ENCODE measurements around the gene NMUR1. TPM values are rescaled to one million over a fixed set of nuclear protein-coding genes. Genes with fewer than 3 reads are reported as not detected.
A peak's percentile ranks its signal among the peaks of the same experiment; 100 is the strongest.
"Not testable (repeated sequence)": the region's sequence is repeated elsewhere in the genome, so short reads cannot be mapped to it uniquely, and the experiment has no call there.

Gene NMUR1
- not detected for polyA plus RNA-seq (2013, experiment 1 of 4)
- polyA plus RNA-seq (2013, experiment 2 of 4) = 0.20 TPM
- polyA plus RNA-seq (2013, experiment 3 of 4) = 0.16 TPM
- polyA plus RNA-seq (2013, experiment 4 of 4) = 0.16 TPM

- peak within 1 kb of the TSS; percentile 28 for H3K4me3 ChIP-seq (ENCODE audit: insufficient read depth, low read depth, low read length)
- no peaks in the 10 kb centered on the region for H3K36me3 ChIP-seq (ENCODE audit: control insufficient read depth, insufficient read depth, low read length)
- no peaks in the 10 kb centered on the region for H3K4me1 ChIP-seq (ENCODE audit: control insufficient read depth, insufficient read depth, low read length)
- 22 to 23% methylated on average over 85 of the region's 85 CpGs for WGBS, 2 experiments
- no peaks in the 10 kb centered on the region for H3K9me3 ChIP-seq (ENCODE audit: control insufficient read depth, low read length)
- peaks cover 23% of the 10 kb centered on the region for H3K27me3 ChIP-seq (ENCODE audit: control insufficient read depth, insufficient read depth, low read length, poor library complexity, severe bottlenecking)
- no peak within 1 kb of the TSS for H3K27ac ChIP-seq (ENCODE audit: insufficient read depth, low read depth, low read length, poor library complexity, severe bottlenecking)
Observed at GRCh38 chr2:231530099-231531011, at the start of gene NMUR1. Gene NMUR1, minus strand, starts transcription at chr2:231530445. Its CDS starts 84 bp downstream, at chr2:231530361.

GRCh38 chr2:231579560-231579959, 49.3 kb upstream of the NMUR1 start:
- Histone ChIP-seq H3K4me3 (ENCODE audit: insufficient read depth, low read depth, low read length) (no peak overlapping the region), H3K27ac (ENCODE audit: insufficient read depth, low read depth, low read length, poor library complexity, severe bottlenecking) (no peak overlapping the region), H3K27me3 (ENCODE audit: control insufficient read depth, insufficient read depth, low read length, poor library complexity, severe bottlenecking) (no peaks in the 10 kb centered on the region), H3K36me3 (ENCODE audit: control insufficient read depth, insufficient read depth, low read length) (no peaks in the 10 kb centered on the region), H3K4me1 (ENCODE audit: control insufficient read depth, insufficient read depth, low read length) (peaks cover 20% of the 10 kb centered on the region), H3K9me3 (ENCODE audit: control insufficient read depth, low read length) (no peaks in the 10 kb centered on the region)
- WGBS, 2 experiments = 85 to 91% methylated on average over 3 of the region's 3 CpGs

GRCh38 chr2:231578655-231579054, 48.4 kb upstream of the NMUR1 start:
- 93% methylated on average over 2 of the region's 2 CpGs for WGBS, 2 experiments
- not testable (repeated sequence) for H3K9me3 ChIP-seq (ENCODE audit: control insufficient read depth, low read length); H3K4me3 ChIP-seq (ENCODE audit: insufficient read depth, low read depth, low read length); H3K27me3 ChIP-seq (ENCODE audit: control insufficient read depth, insufficient read depth, low read length, poor library complexity, severe bottlenecking); H3K27ac ChIP-seq (ENCODE audit: insufficient read depth, low read depth, low read length, poor library complexity, severe bottlenecking); H3K36me3 ChIP-seq (ENCODE audit: control insufficient read depth, insufficient read depth, low read length)
- peaks cover 21% of the 10 kb centered on the region for H3K4me1 ChIP-seq (ENCODE audit: control insufficient read depth, insufficient read depth, low read length)

- H3K27ac ChIP-seq (ENCODE audit: insufficient read depth, low read depth, low read length, poor library complexity, severe bottlenecking) = peak overlapping the region; percentile 44
Observed at GRCh38 chr2:231576465-231576864, 46.2 kb upstream of the NMUR1 start.

GRCh38 chr2:231575612-231576256, 45.5 kb upstream of the NMUR1 start:
- no peak overlapping the region for H3K4me3 ChIP-seq (ENCODE audit: insufficient read depth, low read depth, low read length)
- H3K4me1 ChIP-seq (ENCODE audit: control insufficient read depth, insufficient read depth, low read length) = peaks cover 35% of the 10 kb centered on the region
- WGBS, 2 experiments = 93 to 95% methylated on average over 10 of the region's 10 CpGs
- no peaks in the 10 kb centered on the region for H3K36me3 ChIP-seq (ENCODE audit: control insufficient read depth, insufficient read depth, low read length)
- H3K9me3 ChIP-seq (ENCODE audit: control insufficient read depth, low read length) = no peaks in the 10 kb centered on the region
- no peaks in the 10 kb centered on the region for H3K27me3 ChIP-seq (ENCODE audit: control insufficient read depth, insufficient read depth, low read length, poor library complexity, severe bottlenecking)
- no peak overlapping the region for H3K27ac ChIP-seq (ENCODE audit: insufficient read depth, low read depth, low read length, poor library complexity, severe bottlenecking)

More at GRCh38 chr2:231576465-231576864, 46.2 kb upstream of the NMUR1 start:
- H3K36me3 ChIP-seq (ENCODE audit: control insufficient read depth, insufficient read depth, low read length) = no peaks in the 10 kb centered on the region
- no peaks in the 10 kb centered on the region for H3K27me3 ChIP-seq (ENCODE audit: control insufficient read depth, insufficient read depth, low read length, poor library complexity, severe bottlenecking)
- H3K4me1 ChIP-seq (ENCODE audit: control insufficient read depth, insufficient read depth, low read length) = peaks cover 33% of the 10 kb centered on the region
- H3K4me3 ChIP-seq (ENCODE audit: insufficient read depth, low read depth, low read length) = no peak overlapping the region
- H3K9me3 ChIP-seq (ENCODE audit: control insufficient read depth, low read length) = no peaks in the 10 kb centered on the region
- WGBS, 2 experiments = 82 to 87% methylated on average over 4 of the region's 4 CpGs

GRCh38 chr2:231573698-231574421, 43.6 kb upstream of the NMUR1 start:
- H3K36me3 ChIP-seq (ENCODE audit: control insufficient read depth, insufficient read depth, low read length) = no peaks in the 10 kb centered on the region
- H3K4me1 ChIP-seq (ENCODE audit: control insufficient read depth, insufficient read depth, low read length) = peaks cover 35% of the 10 kb centered on the region
- H3K9me3 ChIP-seq (ENCODE audit: control insufficient read depth, low read length) = no peaks in the 10 kb centered on the region
- no peaks in the 10 kb centered on the region for H3K27me3 ChIP-seq (ENCODE audit: control insufficient read depth, insufficient read depth, low read length, poor library complexity, severe bottlenecking)
- H3K27ac ChIP-seq (ENCODE audit: insufficient read depth, low read depth, low read length, poor library complexity, severe bottlenecking) = no peak overlapping the region
- H3K4me3 ChIP-seq (ENCODE audit: insufficient read depth, low read depth, low read length) = no peak overlapping the region
- WGBS, 2 experiments = 74 to 77% methylated on average over 15 of the region's 15 CpGs

- Histone ChIP-seq H3K4me3 (ENCODE audit: insufficient read depth, low read depth, low read length) (no peak overlapping the region), H3K36me3 (ENCODE audit: control insufficient read depth, insufficient read depth, low read length) (no peaks in the 10 kb centered on the region), H3K27ac (ENCODE audit: insufficient read depth, low read depth, low read length, poor library complexity, severe bottlenecking) (no peak overlapping the region), H3K9me3 (ENCODE audit: control insufficient read depth, low read length) (no peaks in the 10 kb centered on the region), H3K27me3 (ENCODE audit: control insufficient read depth, insufficient read depth, low read length, poor library complexity, severe bottlenecking) (no peaks in the 10 kb centered on the region), H3K4me1 (ENCODE audit: control insufficient read depth, insufficient read depth, low read length) (peaks cover 35% of the 10 kb centered on the region)
- 45 to 54% methylated on average over 4 of the region's 4 CpGs for WGBS, 2 experiments
Observed at GRCh38 chr2:231573096-231573495, 42.9 kb upstream of the NMUR1 start.

GRCh38 chr2:231571661-231572191, 41.5 kb upstream of the NMUR1 start:
- Histone ChIP-seq H3K27ac (ENCODE audit: insufficient read depth, low read depth, low read length, poor library complexity, severe bottlenecking) (peak overlapping the region; percentile 48), H3K27me3 (ENCODE audit: control insufficient read depth, insufficient read depth, low read length, poor library complexity, severe bottlenecking) (no peaks in the 10 kb centered on the region), H3K4me3 (ENCODE audit: insufficient read depth, low read depth, low read length) (no peak overlapping the region), H3K36me3 (ENCODE audit: control insufficient read depth, insufficient read depth, low read length) (no peaks in the 10 kb centered on the region), H3K4me1 (ENCODE audit: control insufficient read depth, insufficient read depth, low read length) (peaks cover 32% of the 10 kb centered on the region), H3K9me3 (ENCODE audit: control insufficient read depth, low read length) (no peaks in the 10 kb centered on the region)
- WGBS, 2 experiments = 45 to 49% methylated on average over 4 of the region's 4 CpGs

- H3K27me3 ChIP-seq (ENCODE audit: control insufficient read depth, insufficient read depth, low read length, poor library complexity, severe bottlenecking); H3K9me3 ChIP-seq (ENCODE audit: control insufficient read depth, low read length); H3K4me3 ChIP-seq (ENCODE audit: insufficient read depth, low read depth, low read length); H3K36me3 ChIP-seq (ENCODE audit: control insufficient read depth, insufficient read depth, low read length); H3K27ac ChIP-seq (ENCODE audit: insufficient read depth, low read depth, low read length, poor library complexity, severe bottlenecking): not testable (repeated sequence)
- peaks cover 24% of the 10 kb centered on the region for H3K4me1 ChIP-seq (ENCODE audit: control insufficient read depth, insufficient read depth, low read length)
- 92 to 93% methylated on average over 5 of the region's 5 CpGs for WGBS, 2 experiments
Observed at GRCh38 chr2:231570915-231571314, 40.7 kb upstream of the NMUR1 start.
